Fibroblast of the aortic adventitia (primary cell): ENCODE measurements around the gene PNMA8A. TPM values are rescaled to one million over a fixed set of nuclear protein-coding genes. Genes with fewer than 3 reads are reported as not detected.

Experiments
- DNase-seq: peaks from one replicate; pipeline ENCODE4 v3.0.0-alpha.2; 2010; ENCODE audit warnings: low read depth
- H3K4me3 ChIP-seq: 2 replicates; pipeline ENCODE4 v1.5.1; 2011; ENCODE audit warnings: low read depth, mild to moderate bottlenecking, control low read depth, low read length, moderate library complexity
- total RNA-seq: library from RNA; depleted of rRNA; stranded (reverse); fragments of >200 nt; gene quantifications from 2 replicates; pipeline ENCODE4 v1.2.3, GENCODE V29; 2012; ENCODE audit warnings: low replicate concordance
- TF ChIP-seq, protein P1 (sequence below): IDR thresholded peaks from 2 replicates; pipeline ENCODE4 v1.5.1; 2011; ENCODE audit warnings: mild to moderate bottlenecking, low read length, control low read depth, inconsistent platforms; ENCODE audit not compliant: insufficient read depth

The PNMA8A gene
- total RNA-seq, 1 donor, result 2.3 TPM

DNA sequence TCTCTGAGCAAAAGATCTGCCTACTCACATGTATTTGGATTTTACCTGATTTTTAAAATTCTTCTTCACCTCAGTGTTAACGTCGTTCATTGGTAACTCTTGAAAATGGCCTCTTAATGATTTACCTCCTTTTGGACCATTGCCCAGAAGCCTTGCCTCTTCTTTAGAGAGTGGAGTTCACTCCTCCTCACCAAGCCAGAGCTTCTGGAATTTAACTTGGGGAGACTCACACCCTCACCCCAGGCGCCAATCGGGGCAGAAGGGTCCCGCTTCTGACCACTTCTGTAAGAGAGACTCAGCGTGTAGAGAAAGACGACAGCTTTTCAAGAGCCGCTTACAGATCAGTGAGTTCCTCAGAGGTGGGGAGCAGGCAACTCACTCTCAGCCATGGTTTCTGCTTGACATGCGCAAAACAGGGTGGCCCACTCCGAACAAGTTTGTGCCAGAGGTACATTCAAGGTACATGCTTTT, 45.3 kb downstream of the PNMA8A start:
- TF ChIP-seq, protein P1, sequence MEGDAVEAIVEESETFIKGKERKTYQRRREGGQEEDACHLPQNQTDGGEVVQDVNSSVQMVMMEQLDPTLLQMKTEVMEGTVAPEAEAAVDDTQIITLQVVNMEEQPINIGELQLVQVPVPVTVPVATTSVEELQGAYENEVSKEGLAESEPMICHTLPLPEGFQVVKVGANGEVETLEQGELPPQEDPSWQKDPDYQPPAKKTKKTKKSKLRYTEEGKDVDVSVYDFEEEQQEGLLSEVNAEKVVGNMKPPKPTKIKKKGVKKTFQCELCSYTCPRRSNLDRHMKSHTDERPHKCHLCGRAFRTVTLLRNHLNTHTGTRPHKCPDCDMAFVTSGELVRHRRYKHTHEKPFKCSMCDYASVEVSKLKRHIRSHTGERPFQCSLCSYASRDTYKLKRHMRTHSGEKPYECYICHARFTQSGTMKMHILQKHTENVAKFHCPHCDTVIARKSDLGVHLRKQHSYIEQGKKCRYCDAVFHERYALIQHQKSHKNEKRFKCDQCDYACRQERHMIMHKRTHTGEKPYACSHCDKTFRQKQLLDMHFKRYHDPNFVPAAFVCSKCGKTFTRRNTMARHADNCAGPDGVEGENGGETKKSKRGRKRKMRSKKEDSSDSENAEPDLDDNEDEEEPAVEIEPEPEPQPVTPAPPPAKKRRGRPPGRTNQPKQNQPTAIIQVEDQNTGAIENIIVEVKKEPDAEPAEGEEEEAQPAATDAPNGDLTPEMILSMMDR, result no peak
- DNase-seq, result no peak
- peak overlapping the region; percentile 58 for H3K4me3 ChIP-seq

DNA sequence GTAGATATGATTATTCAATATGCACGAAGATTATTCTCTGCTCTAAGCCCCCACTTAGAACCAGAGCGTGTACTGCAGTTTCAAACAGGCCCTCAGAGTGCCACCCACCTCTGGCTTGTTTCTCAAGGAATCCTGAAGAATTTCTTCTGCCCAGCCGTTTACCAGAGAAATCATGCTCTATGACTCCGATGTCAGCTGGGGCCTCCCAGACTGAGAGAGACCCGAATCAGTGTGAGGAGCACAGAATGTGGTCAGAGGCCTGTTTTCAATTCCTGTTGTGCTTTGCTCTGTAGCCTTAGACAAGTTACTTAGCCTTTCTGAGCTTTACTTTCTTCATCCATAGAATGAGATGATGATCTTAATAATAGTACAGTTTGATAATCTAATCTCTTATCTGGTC, 48.2 kb downstream of the PNMA8A start:
- no peak overlapping the region for H3K4me3 ChIP-seq
- TF ChIP-seq, protein P1, result no peak
- no peak for DNase-seq

DNA sequence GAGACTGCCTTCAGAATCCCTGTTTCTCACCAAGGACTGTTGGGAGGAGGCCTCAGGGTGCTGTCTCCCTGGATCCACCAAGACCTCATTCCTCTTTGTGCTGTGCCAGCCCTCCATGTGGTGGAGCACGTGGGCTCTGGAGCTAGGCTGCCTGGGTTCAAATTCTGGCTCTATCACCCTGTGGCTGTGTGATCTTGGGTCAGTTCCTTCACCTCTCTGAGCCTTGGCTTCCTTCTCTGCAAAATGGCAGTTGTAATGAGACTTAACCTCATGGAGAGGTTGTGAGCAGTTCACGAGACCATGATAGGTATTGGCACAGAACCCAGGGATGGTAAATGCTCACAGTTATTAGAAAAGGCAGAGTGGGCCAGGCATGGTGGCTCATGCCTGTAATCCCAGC, 49.0 kb downstream of the PNMA8A start:
- TF ChIP-seq, protein P1, result no peak
- no peak overlapping the region for H3K4me3 ChIP-seq
- no peak for DNase-seq

DNA sequence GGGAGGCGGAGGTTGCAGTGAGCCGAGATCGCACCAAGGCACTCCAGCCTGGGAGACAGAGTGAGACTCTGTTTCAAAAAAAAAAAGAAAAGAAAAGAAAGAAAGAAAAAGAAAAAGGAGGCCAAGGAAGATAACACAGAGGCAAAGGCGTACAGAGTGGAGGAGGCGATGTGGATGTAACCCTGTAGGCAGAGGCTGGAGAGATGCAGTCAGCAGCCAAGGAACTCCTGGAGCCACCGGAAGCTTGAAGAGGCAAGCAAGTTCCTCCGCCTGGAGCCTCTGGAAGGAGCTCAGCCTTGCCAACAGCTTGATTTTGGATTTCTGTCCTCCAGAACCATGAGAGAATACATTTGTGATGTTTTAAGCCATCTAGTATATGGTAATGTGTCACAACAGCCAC, 51.3 kb downstream of the PNMA8A start:
- no peak overlapping the region for H3K4me3 ChIP-seq
- no peak for DNase-seq
- TF ChIP-seq, protein P1, result no peak

Other genes with a start within 250 kb of the PNMA8A start
- not detected in 2 replicates for gene IGFL1, start 241.8 kb downstream of the PNMA8A start, total RNA-seq
- gene HIF3A, start 174.5 kb downstream of the PNMA8A start, total RNA-seq, result 0.49 and 0.99 TPM in 2 replicates
- 14.9 and 52.4 TPM in 2 replicates for gene PPP5C, start 124.5 kb downstream of the PNMA8A start, total RNA-seq
- 8.5 and 26.9 TPM in 2 replicates for gene CCDC8, start 58.0 kb downstream of the PNMA8A start, total RNA-seq
- gene PNMA8C, start 42.6 kb downstream of the PNMA8A start, total RNA-seq, result not detected in 2 replicates
- gene PNMA8B, start 24.3 kb upstream of the PNMA8A start, total RNA-seq, result 1.6 and 6.3 TPM in 2 replicates
- 112 and 210 TPM in 2 replicates for gene CALM3, start 129.8 kb upstream of the PNMA8A start, total RNA-seq
- gene PTGIR, start 153.5 kb upstream of the PNMA8A start, total RNA-seq, result 11.4 and 23.2 TPM in 2 replicates
- gene GNG8, start 164.6 kb upstream of the PNMA8A start, total RNA-seq, result not detected in 2 replicates
- 5.1 and 17.5 TPM in 2 replicates for gene DACT3, start 189.6 kb upstream of the PNMA8A start, total RNA-seq
- gene PRKD2, start 245.6 kb upstream of the PNMA8A start, total RNA-seq, result 8.0 and 9.7 TPM in 2 replicates